SHP77 treated with DMSO at 0.1 percent for 48 hours (cell line): Measurements from ENCODE around the gene KBTBD8.
A peak's percentile ranks its signal among the peaks of the same experiment; 100 is the strongest.

Source experiments
- DNase-seq: peaks from one replicate; lab custom pipeline; 2025; lab: John Stamatoyannopoulos, UW

The KBTBD8 gene, protein sequence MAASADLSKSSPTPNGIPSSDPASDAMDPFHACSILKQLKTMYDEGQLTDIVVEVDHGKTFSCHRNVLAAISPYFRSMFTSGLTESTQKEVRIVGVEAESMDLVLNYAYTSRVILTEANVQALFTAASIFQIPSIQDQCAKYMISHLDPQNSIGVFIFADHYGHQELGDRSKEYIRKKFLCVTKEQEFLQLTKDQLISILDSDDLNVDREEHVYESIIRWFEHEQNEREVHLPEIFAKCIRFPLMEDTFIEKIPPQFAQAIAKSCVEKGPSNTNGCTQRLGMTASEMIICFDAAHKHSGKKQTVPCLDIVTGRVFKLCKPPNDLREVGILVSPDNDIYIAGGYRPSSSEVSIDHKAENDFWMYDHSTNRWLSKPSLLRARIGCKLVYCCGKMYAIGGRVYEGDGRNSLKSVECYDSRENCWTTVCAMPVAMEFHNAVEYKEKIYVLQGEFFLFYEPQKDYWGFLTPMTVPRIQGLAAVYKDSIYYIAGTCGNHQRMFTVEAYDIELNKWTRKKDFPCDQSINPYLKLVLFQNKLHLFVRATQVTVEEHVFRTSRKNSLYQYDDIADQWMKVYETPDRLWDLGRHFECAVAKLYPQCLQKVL

DNA sequence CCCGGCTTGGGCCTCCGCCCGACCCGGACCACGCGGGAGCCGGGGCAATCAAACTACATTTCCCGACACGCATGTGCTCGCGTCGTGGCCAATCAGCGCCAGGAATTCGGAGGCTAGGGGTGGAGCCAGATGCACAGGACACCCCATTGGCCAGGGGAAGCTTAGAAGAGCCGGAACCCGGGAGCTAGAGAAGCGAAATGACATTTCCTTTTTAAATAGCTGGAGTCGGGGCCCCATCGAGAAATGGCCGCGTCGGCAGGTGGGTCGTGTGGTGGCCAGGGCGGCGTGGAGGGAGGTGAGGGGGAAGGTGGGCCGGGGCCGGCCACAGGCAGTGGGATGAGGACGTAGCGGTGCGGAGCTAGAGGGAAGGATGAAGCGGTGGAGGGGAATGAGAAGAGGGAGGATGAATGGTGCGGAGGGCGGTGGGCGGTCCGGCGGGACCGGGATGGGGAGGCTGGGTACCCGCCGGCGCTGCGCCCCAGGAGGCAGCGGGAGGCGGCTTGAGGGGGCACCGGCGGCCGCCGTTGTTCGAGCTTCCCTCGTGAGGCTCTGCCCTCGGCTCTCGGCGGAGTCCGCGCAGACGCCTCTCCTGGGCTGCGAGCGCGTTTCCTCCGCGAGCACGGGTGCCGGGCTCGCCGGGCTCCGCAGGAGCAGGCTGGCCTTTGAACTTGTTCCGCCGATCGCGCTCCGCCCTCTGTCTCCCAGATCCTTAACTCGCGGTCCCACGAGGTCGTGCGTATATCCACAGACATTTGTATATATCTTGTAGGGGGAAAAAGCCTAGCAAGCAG, at the start of gene KBTBD8:
Gene KBTBD8 (plus strand): TSS at position 195 of the 791 bp plus-strand sequence. CDS start 49 bp downstream, at position 244.
- DNase-seq = peak; percentile 96

- no peak for DNase-seq
Measured at GRCh38 chr3:66948838-66949237, 49.3 kb upstream of the KBTBD8 start.

DNA sequence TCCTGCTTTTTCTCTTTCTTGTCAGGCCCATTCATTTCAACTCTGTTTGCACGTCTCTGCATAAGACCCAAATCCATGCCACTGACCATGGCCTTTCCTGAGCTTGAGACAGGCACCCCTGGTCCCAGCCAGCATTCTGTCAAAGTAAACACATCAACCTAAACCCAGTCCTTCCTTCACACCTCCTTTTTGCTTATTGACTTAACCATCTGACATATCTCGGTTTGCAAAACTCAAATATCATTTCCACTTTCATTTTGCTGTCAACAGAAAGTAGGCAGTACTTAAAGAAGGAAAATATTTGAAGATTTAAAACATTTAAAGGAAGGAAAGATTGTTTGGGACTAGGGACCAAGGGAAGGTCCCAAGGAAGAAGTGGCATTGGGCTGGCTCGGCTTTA, 48.2 kb upstream of the KBTBD8 start:
- no peak for DNase-seq

- no peak for DNase-seq
Measured at GRCh38 chr3:66952357-66952756, 45.8 kb upstream of the KBTBD8 start.

- DNase-seq = no peak
Measured at GRCh38 chr3:66953934-66954445, 44.1 kb upstream of the KBTBD8 start.

GRCh38 chr3:66956742-66957141, 41.4 kb upstream of the KBTBD8 start:
- DNase-seq = no peak

DNA sequence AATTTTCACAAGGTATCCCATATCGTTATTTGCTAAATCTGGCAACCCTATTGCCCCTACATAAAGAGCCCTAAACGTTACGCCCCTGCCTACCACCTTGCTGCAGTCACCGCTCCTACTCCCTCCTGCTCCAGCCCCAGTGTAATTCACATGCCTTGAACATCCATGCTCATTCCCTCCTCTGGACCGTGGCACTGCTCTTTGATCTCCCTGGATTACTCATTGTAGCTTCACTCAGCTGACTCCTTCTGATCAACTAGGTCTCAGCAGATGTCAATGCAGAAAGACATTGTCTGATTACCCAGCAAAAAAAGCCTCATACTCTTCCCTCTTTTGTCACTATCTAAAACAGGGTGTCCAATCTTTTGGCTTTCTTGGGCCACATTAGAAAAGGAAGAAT, 40.7 kb upstream of the KBTBD8 start:
- DNase-seq = no peak

- DNase-seq = no peak
Measured at GRCh38 chr3:66958067-66958466, 40.0 kb upstream of the KBTBD8 start.

DNA sequence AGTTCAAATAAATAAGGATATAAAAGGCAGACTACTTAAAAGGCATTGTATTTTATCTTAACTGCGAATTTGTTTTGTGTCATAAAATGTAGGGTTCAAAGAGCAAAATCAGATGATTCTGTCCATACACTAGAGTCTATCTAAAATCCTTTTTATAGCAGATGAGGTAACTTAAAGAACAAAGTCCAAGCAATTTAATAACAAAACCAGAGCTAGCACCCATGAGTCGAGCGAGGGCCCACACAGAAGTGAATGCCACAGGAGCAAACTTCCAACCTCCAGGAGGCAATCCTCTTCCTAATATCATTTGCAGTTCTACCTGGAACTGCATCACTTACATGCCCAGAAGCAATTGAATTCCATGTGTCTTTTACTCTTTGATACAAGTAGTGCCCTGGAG, 35.4 kb upstream of the KBTBD8 start:
- DNase-seq = no peak

GRCh38 chr3:66971245-66971644, 26.9 kb upstream of the KBTBD8 start:
- no peak for DNase-seq

- peak; percentile 55 for DNase-seq
Measured at GRCh38 chr3:66971891-66972551, 26.1 kb upstream of the KBTBD8 start.

GRCh38 chr3:66980791-66981190, 17.3 kb upstream of the KBTBD8 start:
- DNase-seq = no peak

- DNase-seq = no peak
Measured at GRCh38 chr3:66983101-66983500, 15.0 kb upstream of the KBTBD8 start.

DNA sequence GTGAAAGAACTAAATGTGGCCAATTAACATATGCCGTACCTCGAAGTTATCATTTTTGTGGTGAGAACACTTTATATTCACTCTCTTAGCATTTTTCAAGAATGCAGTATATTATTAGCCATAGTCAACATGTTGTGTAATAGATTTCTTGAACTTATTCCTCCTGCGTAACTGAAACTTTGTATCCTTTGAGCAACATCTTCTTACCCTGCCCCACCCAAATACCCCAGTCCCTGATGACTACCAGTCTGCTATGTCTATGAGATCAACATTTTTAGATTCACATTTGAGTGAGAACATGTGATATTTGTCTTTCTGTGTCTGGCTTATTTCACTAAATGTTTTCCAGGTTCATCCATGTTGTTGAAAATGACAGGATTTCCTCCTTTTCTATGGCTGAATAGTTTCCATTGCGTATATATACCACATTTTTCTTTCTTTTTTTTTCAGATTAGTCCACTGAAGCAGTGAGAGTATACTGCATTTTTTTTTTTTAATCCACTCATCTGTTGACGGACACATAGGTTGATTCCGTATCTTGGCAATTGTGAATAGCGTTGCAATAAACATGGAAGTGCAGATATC, 12.7 kb upstream of the KBTBD8 start:
- no peak for DNase-seq

GRCh38 chr3:66986406-66986805, 11.7 kb upstream of the KBTBD8 start:
- no peak for DNase-seq

- DNase-seq = no peak
Measured at GRCh38 chr3:66989241-66989640, 8.9 kb upstream of the KBTBD8 start.

GRCh38 chr3:66989860-66990696, 8.0 kb upstream of the KBTBD8 start:
- DNase-seq = no peak

GRCh38 chr3:66991459-66991858, 6.6 kb upstream of the KBTBD8 start:
- no peak for DNase-seq

- no peak for DNase-seq
Measured at GRCh38 chr3:66993082-66993481, 5.0 kb upstream of the KBTBD8 start.

DNA sequence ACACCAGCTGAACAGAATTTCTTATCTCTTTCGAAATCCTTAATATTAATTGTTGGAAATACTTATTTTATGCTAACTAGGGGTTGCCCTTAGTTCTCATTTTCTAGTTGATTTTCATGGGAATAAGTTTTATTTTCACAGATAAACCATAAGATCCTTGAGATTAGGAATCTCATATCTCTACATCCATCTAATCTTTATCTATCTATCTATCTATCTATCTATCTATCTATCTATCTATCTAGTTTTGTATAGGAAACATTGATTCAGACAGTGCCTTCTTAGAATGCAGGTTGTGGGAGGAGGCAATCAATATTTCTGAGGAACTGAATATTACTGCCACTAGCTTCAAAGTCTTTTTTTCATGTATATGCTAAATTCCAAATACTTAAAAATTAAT, 3.5 kb upstream of the KBTBD8 start:
- DNase-seq = no peak

DNA sequence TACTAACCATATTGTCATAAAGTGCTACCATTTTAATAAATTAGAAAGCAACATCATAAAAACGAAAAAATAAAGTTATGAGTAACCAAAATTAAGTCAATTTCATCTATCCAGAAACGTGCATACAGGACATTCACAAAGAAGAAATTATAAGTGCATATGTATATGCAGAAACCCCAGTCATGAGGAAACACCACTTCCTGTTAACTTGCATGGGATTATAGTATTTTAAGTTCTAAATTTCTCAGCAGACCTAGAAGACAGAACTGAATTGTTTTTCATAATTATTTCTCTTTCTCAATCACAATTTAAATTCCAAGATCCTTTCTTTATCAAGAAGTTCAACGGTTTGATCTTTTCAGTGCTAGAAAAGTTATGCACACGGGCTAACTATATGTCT, 1.4 kb upstream of the KBTBD8 start:
- DNase-seq = no peak
